Peyer's patch (tissue), 4 donors: ENCODE results near the gene SHISA4. TPM values are rescaled to one million over a fixed set of nuclear protein-coding genes. Genes with fewer than 3 reads are reported as not detected.
A peak's percentile ranks its signal among the peaks of the same experiment; 100 is the strongest.

Source experiments
- DNase-seq, 3 donors: peaks; one replicate each; pipeline ENCODE4 v3.0.0-alpha.2; 2017 to 2019
- H3K27ac ChIP-seq, 4 donors: fragments of 200-600 bp; sonication (generic); one replicate each; pipeline ENCODE4 v1.5.1; 2016 to 2019
- H3K27me3 ChIP-seq, 2 donors: fragments of 200-600 bp; sonication (generic); one replicate each; pipeline ENCODE4 v1.5.1; 2019
- H3K36me3 ChIP-seq, 3 donors: fragments of 200-600 bp; sonication (generic); one replicate each; pipeline ENCODE4 v1.5.1; 2016 to 2019
- H3K4me1 ChIP-seq, 4 donors: fragments of 200-600 bp; sonication (generic); one replicate each; pipeline ENCODE4 v1.5.1; 2016 to 2019
- H3K4me3 ChIP-seq, 4 donors: fragments of 200-600 bp; sonication (generic); 1 replicate in 3 of 4; 2 replicates in 1 of 4; pipeline ENCODE4 v1.5.1; 2016 to 2019; ENCODE audit warnings: mild to moderate bottlenecking in 1 of 4
- H3K9me3 ChIP-seq, 4 donors: fragments of 200-600 bp; sonication (generic); one replicate each; pipeline ENCODE4 v1.5.1; 2016 to 2019; ENCODE audit warnings: mild to moderate bottlenecking in 1 of 4
- POLR2A ChIP-seq, 2 donors: fragments of 450-650 bp; IDR thresholded peaks; one replicate each; pipeline ENCODE4 v1.5.1; 2017; ENCODE audit warnings: antibody characterized with exemption in 2 of 2, mild to moderate bottlenecking in 2 of 2, moderate library complexity in 2 of 2
- total RNA-seq, 4 donors: library from RNA; depleted of rRNA; stranded (reverse); fragments of >200 nt; gene quantifications; one replicate each; pipeline ENCODE4 v1.1.0, GENCODE V29; 2016
- TF ChIP-seq, protein P1 (sequence below), 6 experiments: fragments of 450-650 bp in 4 of 6; fragments of 200-600 bp in 2 of 6; sonication (generic) in 1 of 6; IDR thresholded peaks; one replicate each; pipeline ENCODE4 v1.5.1; 2017 to 2019; ENCODE audit warnings: antibody characterized with exemption in 6 of 6, mild to moderate bottlenecking in 3 of 6, moderate library complexity in 1 of 6

SHISA4 gene
- total RNA-seq, 4 donors from 2014 or later = 2.9 to 10.7 (median 4.8) TPM

DNA sequence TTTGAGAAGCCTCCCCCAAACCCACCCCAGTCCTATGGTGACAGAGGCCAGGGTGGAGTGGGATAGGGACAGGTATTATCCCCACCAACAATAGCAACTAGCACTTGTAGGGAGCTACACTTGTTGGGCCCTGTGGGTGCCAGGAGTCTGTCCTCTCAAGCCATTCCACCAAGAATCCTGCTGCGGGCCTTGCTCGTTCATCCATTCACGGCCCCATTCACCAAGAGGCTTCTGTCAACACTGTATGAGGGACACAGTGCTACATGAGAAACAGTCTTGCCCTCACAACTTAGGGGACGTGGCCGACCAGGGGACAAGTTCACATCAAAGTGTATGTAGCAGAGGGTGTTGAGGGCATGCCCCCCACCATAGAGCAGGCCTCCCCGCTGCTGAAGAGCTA lies 18.9 kb downstream of the SHISA4 start:
- Histone ChIP-seq H3K27ac (peak overlapping the region in 3 of 4 donors; percentile 49 to 89 (median 55)), H3K9me3 (no peaks in the 10 kb centered on the region), H3K27me3 (no peaks in the 10 kb centered on the region), H3K36me3 (no peaks in the 10 kb centered on the region), H3K4me3 (no peak overlapping the region), H3K4me1 (peaks cover 0 to 18% (median 0%) of the 10 kb centered on the region in 4 donors)
- TF ChIP-seq, protein P1, sequence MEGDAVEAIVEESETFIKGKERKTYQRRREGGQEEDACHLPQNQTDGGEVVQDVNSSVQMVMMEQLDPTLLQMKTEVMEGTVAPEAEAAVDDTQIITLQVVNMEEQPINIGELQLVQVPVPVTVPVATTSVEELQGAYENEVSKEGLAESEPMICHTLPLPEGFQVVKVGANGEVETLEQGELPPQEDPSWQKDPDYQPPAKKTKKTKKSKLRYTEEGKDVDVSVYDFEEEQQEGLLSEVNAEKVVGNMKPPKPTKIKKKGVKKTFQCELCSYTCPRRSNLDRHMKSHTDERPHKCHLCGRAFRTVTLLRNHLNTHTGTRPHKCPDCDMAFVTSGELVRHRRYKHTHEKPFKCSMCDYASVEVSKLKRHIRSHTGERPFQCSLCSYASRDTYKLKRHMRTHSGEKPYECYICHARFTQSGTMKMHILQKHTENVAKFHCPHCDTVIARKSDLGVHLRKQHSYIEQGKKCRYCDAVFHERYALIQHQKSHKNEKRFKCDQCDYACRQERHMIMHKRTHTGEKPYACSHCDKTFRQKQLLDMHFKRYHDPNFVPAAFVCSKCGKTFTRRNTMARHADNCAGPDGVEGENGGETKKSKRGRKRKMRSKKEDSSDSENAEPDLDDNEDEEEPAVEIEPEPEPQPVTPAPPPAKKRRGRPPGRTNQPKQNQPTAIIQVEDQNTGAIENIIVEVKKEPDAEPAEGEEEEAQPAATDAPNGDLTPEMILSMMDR (IDR thresholded peaks at IDR 0.05) = no peak
- no peak for TF ChIP-seq POLR2A (IDR thresholded peaks at IDR 0.05)
- DNase-seq = no peak

DNA sequence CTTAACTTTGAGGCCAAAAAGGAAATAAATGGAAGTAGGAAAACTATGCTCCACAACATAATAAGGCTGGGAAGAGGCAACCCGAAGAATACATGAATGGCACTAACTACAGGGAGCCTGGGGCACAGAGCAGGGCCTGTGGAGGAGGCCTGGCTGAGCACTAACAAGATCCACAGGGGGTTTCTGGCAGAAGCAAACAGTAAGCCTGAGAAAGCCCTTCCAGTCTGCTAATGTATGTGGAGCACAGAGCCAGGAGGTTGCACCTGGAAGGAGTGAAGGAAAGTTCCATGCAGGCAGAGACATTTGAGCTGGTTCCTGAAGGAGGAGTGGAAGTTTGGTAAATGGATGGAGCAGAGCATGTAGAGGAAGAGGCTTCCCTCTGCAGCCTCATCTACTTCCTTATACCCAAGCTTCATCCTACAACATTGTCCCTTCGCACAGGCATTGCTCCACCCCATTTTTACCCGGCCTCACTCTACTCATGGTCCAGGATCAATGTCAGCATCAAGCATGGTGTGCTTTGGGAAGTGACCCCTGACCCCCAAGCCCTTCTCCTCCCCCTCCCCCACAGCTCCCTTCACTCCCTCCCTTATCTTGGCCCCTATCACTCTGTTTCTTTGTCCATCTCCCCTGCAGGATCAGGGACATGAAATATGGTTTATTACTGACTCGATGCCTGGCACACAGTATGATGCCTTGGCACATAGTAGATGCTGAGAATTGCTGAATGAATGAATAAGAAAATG lies 23.3 kb downstream of the SHISA4 start:
- Histone ChIP-seq H3K36me3 (no peaks in the 10 kb centered on the region), H3K9me3 (no peaks in the 10 kb centered on the region), H3K27ac (peak overlapping the region in 2 of 4 donors; percentile 55 to 93), H3K27me3 (no peaks in the 10 kb centered on the region), H3K4me3 (no peak overlapping the region), H3K4me1 (peaks cover 0 to 18% (median 0%) of the 10 kb centered on the region in 4 donors)
- TF ChIP-seq, protein P1 (IDR thresholded peaks at IDR 0.05) = no peak
- TF ChIP-seq POLR2A (IDR thresholded peaks at IDR 0.05) = no peak
- DNase-seq = no peak

DNA sequence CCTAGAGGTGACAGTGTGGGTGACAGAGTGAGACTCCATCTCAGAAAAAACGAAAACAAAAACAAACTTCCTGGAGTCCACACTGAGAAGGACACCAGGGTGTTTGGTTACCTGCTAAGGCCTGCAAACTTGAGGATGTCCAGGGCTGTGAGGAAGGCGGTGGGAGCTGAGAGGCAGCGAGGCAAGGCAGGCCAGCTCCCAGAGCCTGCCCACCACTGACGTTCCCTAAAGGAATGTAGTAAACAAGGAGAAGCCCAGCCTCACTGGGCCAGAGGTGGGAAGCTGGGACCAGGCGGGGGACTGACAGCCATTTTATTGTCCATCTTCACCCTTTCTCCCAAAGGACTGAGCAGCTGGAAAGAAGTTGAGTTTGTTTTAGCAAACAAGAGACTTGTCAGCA lies 24.1 kb downstream of the SHISA4 start:
- Histone ChIP-seq H3K9me3 (no peaks in the 10 kb centered on the region), H3K36me3 (no peaks in the 10 kb centered on the region), H3K4me1 (peaks cover 0 to 26% (median 0%) of the 10 kb centered on the region in 4 donors), H3K4me3 (no peak overlapping the region), H3K27ac (peak overlapping the region in 3 of 4 donors; percentile 46 to 93 (median 55)), H3K27me3 (no peaks in the 10 kb centered on the region)
- DNase-seq = peak in 1 of 3 donors; percentile 52
- no peak for TF ChIP-seq POLR2A (IDR thresholded peaks at IDR 0.05)
- TF ChIP-seq, protein P1 (IDR thresholded peaks at IDR 0.05) = no peak

DNA sequence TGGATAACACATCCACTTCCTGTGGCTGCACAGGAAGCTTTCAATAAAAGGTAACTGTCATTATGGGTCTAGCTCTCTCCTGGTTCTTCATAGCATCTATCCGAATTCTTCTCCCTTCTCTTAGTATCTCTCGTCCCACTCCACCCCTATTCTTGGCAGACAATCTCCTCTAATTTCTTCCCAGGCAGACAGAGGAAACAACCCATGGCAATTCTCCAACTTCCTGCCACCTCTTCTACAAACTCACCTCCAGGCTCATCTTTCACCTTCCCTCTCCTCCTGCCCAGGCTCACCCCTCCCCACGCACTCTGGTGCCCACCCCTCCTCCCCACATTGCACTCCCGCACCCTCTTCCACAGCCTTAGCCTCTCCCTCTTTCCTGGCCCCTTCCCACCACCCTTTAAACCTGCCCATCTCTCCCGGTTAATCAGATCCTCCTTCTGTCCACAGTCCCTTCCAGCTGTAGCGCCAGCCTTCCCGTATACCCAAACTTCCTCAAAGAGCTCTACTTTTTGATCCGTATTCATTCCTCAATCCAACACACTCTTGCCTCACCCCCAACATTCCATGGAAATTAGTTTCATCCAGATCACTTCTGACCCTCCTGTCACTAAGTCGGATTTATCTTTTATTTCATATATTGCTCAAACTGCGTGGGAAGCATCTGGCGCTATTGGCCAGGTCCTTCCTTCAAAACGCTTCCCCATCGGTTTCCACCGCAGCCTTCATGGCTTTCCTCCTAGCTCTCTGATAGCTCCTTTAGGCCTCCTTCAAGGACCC lies 25.9 kb downstream of the SHISA4 start:
- no peak overlapping the region for H3K4me3 ChIP-seq
- TF ChIP-seq, protein P1 (IDR thresholded peaks at IDR 0.05) = no peak
- TF ChIP-seq POLR2A (IDR thresholded peaks at IDR 0.05) = no peak
- H3K9me3 ChIP-seq = no peaks in the 10 kb centered on the region
- H3K27me3 ChIP-seq = no peaks in the 10 kb centered on the region
- DNase-seq = no peak
- no peaks in the 10 kb centered on the region for H3K36me3 ChIP-seq
- H3K4me1 ChIP-seq = peaks cover 0 to 41% (median 0%) of the 10 kb centered on the region in 4 donors
- H3K27ac ChIP-seq = peak overlapping the region in 2 of 4 donors; percentile 68 to 93

DNA sequence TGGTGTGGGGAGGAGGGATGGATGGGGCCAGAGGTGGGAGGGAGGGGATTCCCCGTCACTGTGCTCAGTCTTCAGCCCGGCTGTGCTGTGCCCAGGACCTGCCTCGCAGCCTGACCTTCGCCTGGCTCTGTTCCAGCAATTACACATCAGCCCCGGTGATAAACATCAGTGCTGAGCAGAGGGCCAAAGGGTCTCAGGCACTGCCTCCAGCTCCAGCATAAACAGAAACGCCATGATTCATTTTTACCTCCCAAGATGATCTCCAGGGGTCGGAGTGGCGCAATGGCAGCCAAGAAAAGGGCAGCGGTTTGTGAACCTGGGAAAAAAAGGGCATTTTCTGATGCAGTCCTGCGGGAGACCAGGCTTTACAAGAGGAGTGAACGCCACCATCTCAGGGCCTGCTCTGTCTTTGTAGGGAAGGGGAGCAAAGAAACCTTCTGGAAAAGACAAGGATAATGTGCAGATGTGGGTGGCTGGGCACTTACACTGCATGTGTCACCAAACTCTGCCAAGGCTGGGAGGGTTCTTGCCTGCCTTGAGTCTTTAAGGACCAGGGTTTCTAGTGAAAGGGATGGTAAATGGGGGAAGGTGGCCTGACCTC lies 28.1 kb downstream of the SHISA4 start:
- no peak for TF ChIP-seq POLR2A (IDR thresholded peaks at IDR 0.05)
- TF ChIP-seq, protein P1 (IDR thresholded peaks at IDR 0.05) = no peak
- no peaks in the 10 kb centered on the region for H3K27me3 ChIP-seq
- H3K4me3 ChIP-seq = no peak overlapping the region
- peaks cover 0 to 37% (median 0%) of the 10 kb centered on the region in 4 donors for H3K4me1 ChIP-seq
- no peaks in the 10 kb centered on the region for H3K9me3 ChIP-seq
- H3K27ac ChIP-seq = peak overlapping the region; percentile 60 to 93 (median 61)
- peak in 2 of 3 donors; percentile 39 to 80 for DNase-seq
- no peaks in the 10 kb centered on the region for H3K36me3 ChIP-seq
